ENCODE results near the gene CASKIN2. TPM values are rescaled to one million over a fixed set of nuclear protein-coding genes. Genes with fewer than 3 reads are reported as not detected.

CASKIN2 gene
- total and polyA plus RNA-seq, 2 experiments from 2014 or later = 18.1 to 31.2 TPM

DNA sequence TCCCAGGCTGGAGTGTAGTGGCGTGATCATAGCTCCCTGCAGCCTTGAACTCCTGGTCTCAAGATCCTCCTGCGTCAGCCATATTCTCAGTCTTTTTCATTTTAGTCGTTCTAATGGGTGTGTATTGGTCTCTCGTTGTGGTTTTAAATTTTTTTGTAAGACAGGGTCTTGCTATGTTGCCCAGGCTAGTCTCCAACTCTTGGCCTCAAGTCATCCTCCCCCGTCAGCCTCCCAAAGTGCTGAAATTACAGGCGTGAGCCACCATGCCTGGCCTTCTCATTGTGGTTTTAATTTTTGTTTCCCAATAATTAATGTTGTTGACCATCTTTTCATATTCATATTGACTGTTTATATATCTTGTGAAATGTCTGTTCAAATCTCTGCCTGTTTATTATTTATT lies 50.3 kb downstream of the CASKIN2 start:
- DNase-seq (ENCODE audit: low read depth in 1 of 2, low spot score in 1 of 2) = no peak
- H3K36me3 ChIP-seq = no peaks in the 10 kb centered on the region
- H3K9me3 ChIP-seq (ENCODE audit: low read depth) = no peaks in the 10 kb centered on the region
- H3K27me3 ChIP-seq = no peaks in the 10 kb centered on the region
- H3K27ac ChIP-seq = no peak overlapping the region
- peaks cover 3% of the 10 kb centered on the region for H3K4me1 ChIP-seq (ENCODE audit: low read depth)
- TF ChIP-seq, protein P1, sequence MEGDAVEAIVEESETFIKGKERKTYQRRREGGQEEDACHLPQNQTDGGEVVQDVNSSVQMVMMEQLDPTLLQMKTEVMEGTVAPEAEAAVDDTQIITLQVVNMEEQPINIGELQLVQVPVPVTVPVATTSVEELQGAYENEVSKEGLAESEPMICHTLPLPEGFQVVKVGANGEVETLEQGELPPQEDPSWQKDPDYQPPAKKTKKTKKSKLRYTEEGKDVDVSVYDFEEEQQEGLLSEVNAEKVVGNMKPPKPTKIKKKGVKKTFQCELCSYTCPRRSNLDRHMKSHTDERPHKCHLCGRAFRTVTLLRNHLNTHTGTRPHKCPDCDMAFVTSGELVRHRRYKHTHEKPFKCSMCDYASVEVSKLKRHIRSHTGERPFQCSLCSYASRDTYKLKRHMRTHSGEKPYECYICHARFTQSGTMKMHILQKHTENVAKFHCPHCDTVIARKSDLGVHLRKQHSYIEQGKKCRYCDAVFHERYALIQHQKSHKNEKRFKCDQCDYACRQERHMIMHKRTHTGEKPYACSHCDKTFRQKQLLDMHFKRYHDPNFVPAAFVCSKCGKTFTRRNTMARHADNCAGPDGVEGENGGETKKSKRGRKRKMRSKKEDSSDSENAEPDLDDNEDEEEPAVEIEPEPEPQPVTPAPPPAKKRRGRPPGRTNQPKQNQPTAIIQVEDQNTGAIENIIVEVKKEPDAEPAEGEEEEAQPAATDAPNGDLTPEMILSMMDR (IDR thresholded peaks at IDR 0.05; ENCODE audit: low read depth, low read length) = no peak
- H3K4me3 ChIP-seq = no peak overlapping the region

DNA sequence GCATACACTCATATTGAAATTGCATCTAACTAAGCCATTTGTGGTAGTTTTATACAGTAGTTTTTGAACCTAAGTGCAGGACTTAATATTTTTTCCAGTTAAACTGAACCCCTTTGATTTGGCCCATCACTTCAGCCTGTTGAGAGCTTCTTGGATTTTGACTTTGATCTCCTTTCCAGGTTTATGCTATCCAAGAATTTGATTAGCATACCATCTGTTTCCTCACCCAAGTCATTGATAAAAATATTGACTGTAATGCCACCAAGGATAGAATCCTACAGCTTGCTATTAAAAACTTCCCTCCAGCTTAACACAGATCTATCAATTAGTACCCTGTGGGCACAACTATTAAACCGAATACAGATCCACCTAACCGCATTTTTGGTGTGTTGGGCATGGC lies 51.7 kb downstream of the CASKIN2 start:
- no peak for DNase-seq (ENCODE audit: low read depth in 1 of 2, low spot score in 1 of 2)
- TF ChIP-seq, protein P1 (IDR thresholded peaks at IDR 0.05; ENCODE audit: low read depth, low read length) = no peak
- no peaks in the 10 kb centered on the region for H3K9me3 ChIP-seq (ENCODE audit: low read depth)
- no peaks in the 10 kb centered on the region for H3K27me3 ChIP-seq
- H3K4me3 ChIP-seq = no peak overlapping the region
- no peak overlapping the region for H3K27ac ChIP-seq
- peaks cover 10% of the 10 kb centered on the region for H3K4me1 ChIP-seq (ENCODE audit: low read depth)
- H3K36me3 ChIP-seq = no peaks in the 10 kb centered on the region

DNA sequence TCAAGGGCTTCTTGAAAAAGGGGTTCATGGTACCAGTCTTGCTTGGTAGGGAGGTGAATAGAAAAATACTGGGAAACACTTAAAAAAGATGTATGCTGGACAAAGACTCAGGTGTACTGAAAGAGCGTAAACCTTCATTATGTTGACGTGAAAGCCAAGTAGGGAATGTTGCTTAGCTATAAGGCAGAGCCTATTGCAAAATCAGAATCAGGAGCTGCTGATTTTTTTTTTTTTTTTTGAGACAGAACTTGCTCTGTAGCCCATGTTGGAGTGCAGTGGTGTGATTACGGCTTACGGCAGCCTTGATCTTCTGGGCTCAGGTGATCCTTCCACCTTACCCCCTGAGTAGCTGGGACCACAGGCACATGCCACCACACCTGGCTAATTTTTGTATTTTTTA lies 55.0 kb downstream of the CASKIN2 start:
- Histone ChIP-seq H3K9me3 (ENCODE audit: low read depth) (no peaks in the 10 kb centered on the region), H3K4me1 (ENCODE audit: low read depth) (peaks cover 20% of the 10 kb centered on the region), H3K27ac (no peak overlapping the region), H3K27me3 (no peaks in the 10 kb centered on the region), H3K36me3 (no peaks in the 10 kb centered on the region), H3K4me3 (no peak overlapping the region)
- TF ChIP-seq, protein P1 (IDR thresholded peaks at IDR 0.05; ENCODE audit: low read depth, low read length) = no peak
- no peak for DNase-seq (ENCODE audit: low read depth in 1 of 2, low spot score in 1 of 2)

DNA sequence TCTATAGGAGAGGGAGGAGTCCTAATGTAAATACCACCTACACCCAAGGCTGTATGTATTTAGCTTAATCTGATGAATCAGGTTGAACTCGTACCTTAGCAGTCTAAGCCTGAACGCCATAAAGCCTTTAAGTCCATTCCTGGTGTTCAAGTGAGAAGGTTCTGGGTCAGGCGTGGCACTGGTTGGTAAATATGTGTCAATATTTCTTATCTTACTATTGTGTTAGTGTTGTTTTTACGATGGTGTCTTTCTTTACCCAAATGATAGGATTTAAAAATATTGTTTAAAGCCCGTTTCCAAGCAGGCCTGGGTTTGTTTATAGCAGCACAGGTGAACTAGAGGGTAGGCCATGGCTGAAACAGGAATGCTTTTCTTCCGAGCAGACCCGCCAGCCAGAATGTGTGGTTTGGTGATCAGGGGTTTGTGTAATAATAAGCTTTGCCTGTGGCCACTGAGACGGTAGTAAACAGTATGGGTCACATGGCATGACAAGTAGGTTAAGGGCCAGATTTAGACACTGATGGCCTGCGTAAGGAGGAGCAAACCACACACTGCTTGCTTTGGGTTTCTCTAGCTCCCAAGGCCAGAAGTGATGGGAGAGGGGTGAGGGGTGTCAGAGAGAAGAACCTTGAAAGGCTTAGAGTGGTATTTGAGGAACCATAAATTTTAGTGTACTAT lies 55.6 kb downstream of the CASKIN2 start:
- Histone ChIP-seq H3K4me1 (ENCODE audit: low read depth) (peaks cover 20% of the 10 kb centered on the region), H3K27me3 (no peaks in the 10 kb centered on the region), H3K9me3 (ENCODE audit: low read depth) (no peaks in the 10 kb centered on the region), H3K36me3 (no peaks in the 10 kb centered on the region), H3K27ac (peak overlapping the region; percentile 65), H3K4me3 (no peak overlapping the region)
- no peak for DNase-seq (ENCODE audit: low read depth in 1 of 2, low spot score in 1 of 2)
- TF ChIP-seq, protein P1 (IDR thresholded peaks at IDR 0.05; ENCODE audit: low read depth, low read length) = no peak

DNA sequence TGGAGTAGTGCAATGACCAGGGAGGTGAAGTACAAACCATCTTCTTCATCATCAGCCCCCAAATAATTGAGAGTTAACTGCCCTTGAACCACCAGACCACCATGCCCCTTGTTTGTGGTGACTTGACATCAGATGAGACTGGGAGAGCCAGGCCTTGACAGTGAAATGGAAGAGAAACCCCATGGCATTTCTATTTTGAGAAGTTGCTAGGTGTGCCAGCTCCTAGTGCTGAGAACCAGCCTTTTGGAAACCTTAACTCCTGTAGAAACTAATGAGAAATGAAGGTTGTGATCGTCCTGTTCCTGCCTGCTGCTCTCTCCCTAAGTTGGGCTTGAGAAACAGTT lies 56.1 kb downstream of the CASKIN2 start:
- Histone ChIP-seq H3K36me3 (no peaks in the 10 kb centered on the region), H3K4me1 (ENCODE audit: low read depth) (peaks cover 20% of the 10 kb centered on the region), H3K4me3 (no peak overlapping the region), H3K9me3 (ENCODE audit: low read depth) (no peaks in the 10 kb centered on the region), H3K27ac (peak overlapping the region; percentile 65), H3K27me3 (no peaks in the 10 kb centered on the region)
- TF ChIP-seq, protein P1 (IDR thresholded peaks at IDR 0.05; ENCODE audit: low read depth, low read length) = no peak
- no peak for DNase-seq (ENCODE audit: low read depth in 1 of 2, low spot score in 1 of 2)
